Neuronal stem cell (in vitro differentiated cells): ENCODE measurements around the gene SEPTIN12.

Source experiments
- DNase-seq: peaks from one replicate; pipeline ENCODE4 v3.0.0-alpha.2; 2013; ENCODE audit warnings: low spot score
- H2AFZ ChIP-seq: one replicate; pipeline ENCODE4 v1.6.1; 2013; ENCODE audit warnings: mild to moderate bottlenecking, low read length, inconsistent platforms
- H2AK5ac ChIP-seq: 2 replicates; pipeline ENCODE4 v1.6.1; 2013; ENCODE audit warnings: low read depth, mild to moderate bottlenecking, inconsistent platforms, low read length, moderate library complexity, mixed read lengths
- H2BK120ac ChIP-seq: 2 replicates; pipeline ENCODE4 v1.6.1; 2013; ENCODE audit warnings: low read depth, mild to moderate bottlenecking, inconsistent platforms, low read length, moderate library complexity, mixed read lengths
- H2BK12ac ChIP-seq: one replicate; pipeline ENCODE4 v1.6.1; 2013; ENCODE audit warnings: low read length, inconsistent platforms
- H2BK15ac ChIP-seq: 2 replicates; pipeline ENCODE4 v1.6.1; 2013; ENCODE audit warnings: mild to moderate bottlenecking, low read length, inconsistent platforms, mixed read lengths
- H2BK5ac ChIP-seq: one replicate; pipeline ENCODE4 v1.6.1; 2013; ENCODE audit warnings: inconsistent platforms, mild to moderate bottlenecking, low read length, moderate library complexity
- H3K14ac ChIP-seq: one replicate; pipeline ENCODE4 v1.6.1; 2013; ENCODE audit warnings: low read length, inconsistent platforms
- H3K18ac ChIP-seq: 2 replicates; pipeline ENCODE4 v1.6.1; 2013; ENCODE audit warnings: low read length, inconsistent platforms
- H3K23ac ChIP-seq: 2 replicates; pipeline ENCODE4 v1.6.1; 2013; ENCODE audit warnings: low read depth, mild to moderate bottlenecking, mixed read lengths, low read length, inconsistent platforms; ENCODE audit not compliant: poor library complexity
- H3K27ac ChIP-seq: replicated peaks from 3 replicates; pipeline ENCODE4 v1.5.1; 2013; ENCODE audit warnings: low read length, inconsistent platforms
- H3K27me3 ChIP-seq, 3 experiments: 2 replicates each; pipeline ENCODE4 v1.6.1; 2013; ENCODE audit warnings: low read length in 3 of 3, mild to moderate bottlenecking in 2 of 3, inconsistent platforms in 1 of 3, low read depth in 1 of 3, mixed read lengths in 1 of 3, moderate library complexity in 1 of 3; ENCODE audit not compliant: control insufficient read depth in 3 of 3, insufficient read depth in 3 of 3
- H3K36me3 ChIP-seq, 2 donors: replicated peaks in 1 of 2; 2 replicates each; pipeline ENCODE4 v1.6.1; 2013; ENCODE audit warnings: low read length in 2 of 2; ENCODE audit not compliant: control insufficient read depth in 2 of 2, insufficient read depth in 2 of 2
- H3K4ac ChIP-seq: 2 replicates; pipeline ENCODE4 v1.6.1; 2013; ENCODE audit warnings: inconsistent platforms, mild to moderate bottlenecking, low read length, moderate library complexity
- H3K4me1 ChIP-seq, 2 donors: 1 replicate in 1 of 2; 2 replicates in 1 of 2; pipeline ENCODE4 v1.6.1; 2013; ENCODE audit warnings: low read length in 2 of 2, low read depth in 1 of 2; ENCODE audit not compliant: control insufficient read depth in 2 of 2, insufficient read depth in 1 of 2
- H3K4me2 ChIP-seq: one replicate; pipeline ENCODE4 v1.6.1; 2013; ENCODE audit warnings: mild to moderate bottlenecking, low read length, inconsistent platforms; ENCODE audit not compliant: insufficient read depth, poor library complexity, severe bottlenecking
- H3K4me3 ChIP-seq, 2 donors: 2 replicates each; pipeline ENCODE4 v1.5.1; 2013; ENCODE audit warnings: low read length in 2 of 2, mild to moderate bottlenecking in 2 of 2, inconsistent platforms in 1 of 2, moderate library complexity in 1 of 2
- H3K79me1 ChIP-seq: one replicate; pipeline ENCODE4 v1.6.1; 2013; ENCODE audit warnings: low read depth, mild to moderate bottlenecking, inconsistent platforms, low read length, moderate library complexity
- H3K9ac ChIP-seq: one replicate; pipeline ENCODE4 v1.6.1; 2013; ENCODE audit warnings: mild to moderate bottlenecking, low read depth, low read length, inconsistent platforms; ENCODE audit not compliant: poor library complexity
- H3K9me3 ChIP-seq, 2 donors: replicated peaks in 1 of 2; 2 replicates each; pipeline versions ENCODE3 to v1.6.1; 2013; ENCODE audit warnings: low read length in 2 of 2, mild to moderate bottlenecking in 2 of 2, inconsistent platforms in 1 of 2, low read depth in 1 of 2, mixed read lengths in 1 of 2, moderate library complexity in 1 of 2; ENCODE audit not compliant: control insufficient read depth in 2 of 2, insufficient read depth in 1 of 2
- H4K8ac ChIP-seq: one replicate; pipeline ENCODE4 v1.6.1; 2013; ENCODE audit warnings: low read depth, mild to moderate bottlenecking, inconsistent platforms, low read length, moderate library complexity
- H4K91ac ChIP-seq: one replicate; pipeline ENCODE4 v1.6.1; 2013; ENCODE audit warnings: low read length, low read depth, mild to moderate bottlenecking, inconsistent platforms; ENCODE audit not compliant: poor library complexity
- WGBS, 2 donors: extraction: QIAGEN DNeasy Blood & Tissue Kit; methylation state at CpG; one replicate each; pipeline ENCODE4 v1.1.7; 2013; ENCODE audit warnings: missing lambda C conversion rate in 2 of 2, mixed read lengths in 1 of 2; ENCODE audit not compliant: insufficient read length in 2 of 2, insufficient replicate concordance in 1 of 2; ENCODE audit errors: extremely low coverage in 2 of 2; 5-methylcytosine and 5-hydroxymethylcytosine counted together

The SEPTIN12 gene

GRCh38 chr16:4801051-4801961, 13.2 kb upstream of the SEPTIN12 start:
- H3K9ac ChIP-seq, result peak overlapping the region; percentile 96
- H3K79me1 ChIP-seq, result peaks cover 2% of the 10 kb centered on the region
- H2BK5ac ChIP-seq, result peak overlapping the region; percentile 43
- no peak overlapping the region for H3K4ac ChIP-seq
- no peaks in the 10 kb centered on the region for H3K9me3 ChIP-seq
- peak overlapping the region; percentile 53 for H2AK5ac ChIP-seq
- peak overlapping the region; percentile 44 for H3K18ac ChIP-seq
- H3K4me2 ChIP-seq, result peak overlapping the region; percentile 75
- peak overlapping the region; percentile 98 for H3K27ac ChIP-seq
- H3K36me3 ChIP-seq, result peaks cover 26 to 37% of the 10 kb centered on the region in 2 donors
- H3K4me3 ChIP-seq, result peak overlapping the region; percentile 94 to 97
- H2BK12ac ChIP-seq, result no peak overlapping the region
- DNase-seq, result no peak
- no peaks in the 10 kb centered on the region for H3K27me3 ChIP-seq
- peak overlapping the region; percentile 60 for H3K14ac ChIP-seq
- peaks cover 5 to 14% of the 10 kb centered on the region in 2 donors for H3K4me1 ChIP-seq
- H2BK15ac ChIP-seq, result peak overlapping the region; percentile 68
- WGBS, 2 donors, result no CpG with 5 or more reads among the region's 29 CpGs
- no peak overlapping the region for H4K8ac ChIP-seq
- peak overlapping the region; percentile 98 for H3K23ac ChIP-seq
- H4K91ac ChIP-seq, result no peak overlapping the region
- H2BK120ac ChIP-seq, result no peak overlapping the region
- peak overlapping the region; percentile 100 for H2AFZ ChIP-seq

GRCh38 chr16:4800290-4801041, 12.3 kb upstream of the SEPTIN12 start:
- H3K23ac ChIP-seq, result no peak overlapping the region
- H2BK12ac ChIP-seq, result peak overlapping the region; percentile 41
- H2AK5ac ChIP-seq, result peak overlapping the region; percentile 36
- no peak overlapping the region for H3K9ac ChIP-seq
- H3K9me3 ChIP-seq, result no peaks in the 10 kb centered on the region
- no peaks in the 10 kb centered on the region for H3K27me3 ChIP-seq
- H2BK15ac ChIP-seq, result no peak overlapping the region
- H3K4me1 ChIP-seq, result peaks cover 5 to 14% of the 10 kb centered on the region in 2 donors
- no peak overlapping the region for H4K8ac ChIP-seq
- no peak for DNase-seq
- H2BK5ac ChIP-seq, result no peak overlapping the region
- H3K18ac ChIP-seq, result no peak overlapping the region
- no peak overlapping the region for H2AFZ ChIP-seq
- WGBS, 2 donors, result no CpG with 5 or more reads among the region's 17 CpGs
- H3K79me1 ChIP-seq, result peaks cover 2% of the 10 kb centered on the region
- H4K91ac ChIP-seq, result no peak overlapping the region
- no peak overlapping the region for H3K4ac ChIP-seq
- H2BK120ac ChIP-seq, result no peak overlapping the region
- no peak overlapping the region for H3K27ac ChIP-seq
- peaks cover 24 to 31% of the 10 kb centered on the region in 2 donors for H3K36me3 ChIP-seq
- H3K14ac ChIP-seq, result no peak overlapping the region
- no peak overlapping the region for H3K4me3 ChIP-seq
- no peak overlapping the region for H3K4me2 ChIP-seq

GRCh38 chr16:4799171-4799855, 11.2 kb upstream of the SEPTIN12 start:
- Histone ChIP-seq H3K18ac (no peak overlapping the region), H3K27me3 (no peaks in the 10 kb centered on the region), H2AK5ac (peak overlapping the region; percentile 40), H3K23ac (peak overlapping the region; percentile 65), H3K36me3 (peaks cover 15 to 19% of the 10 kb centered on the region in 2 donors), H3K4me3 (no peak overlapping the region), H4K91ac (no peak overlapping the region), H2BK12ac (peak overlapping the region; percentile 10), H2BK5ac (no peak overlapping the region), H3K27ac (no peak overlapping the region), H3K9ac (no peak overlapping the region), H3K4ac (no peak overlapping the region), H2AFZ (no peak overlapping the region), H2BK120ac (no peak overlapping the region), H3K4me2 (no peak overlapping the region), H3K14ac (no peak overlapping the region), H4K8ac (no peak overlapping the region), H3K9me3 (no peaks in the 10 kb centered on the region), H3K79me1 (peaks cover 2% of the 10 kb centered on the region), H3K4me1 (peaks cover 5 to 14% of the 10 kb centered on the region in 2 donors), H2BK15ac (no peak overlapping the region)
- no CpG with 5 or more reads among the region's 19 CpGs for WGBS, 2 donors
- no peak for DNase-seq
